K562 (cell line): ENCODE measurements around the gene LLPH.

Experiments used
- BHLHE40 ChIP-seq: IDR thresholded peaks from 2 replicates; pipeline ENCODE4 v1.6.1; 2011; ENCODE audit warnings: low read length, improper control_type of control experiment
- E2F4 ChIP-seq: sonication (generic); formaldehyde crosslinking; IDR thresholded peaks from 2 replicates; pipeline ENCODE4 v1.8.0; 2022; ENCODE audit warnings: mild to moderate bottlenecking, low read depth, missing genetic modification reagents
- GATAD2A ChIP-seq: fragments of 450-650 bp; IDR thresholded peaks from 2 replicates; pipeline ENCODE4 v1.6.1; 2017
- MAZ ChIP-seq, 2 experiments: fragments of 450-650 bp in 1 of 2; sonication (generic) in 1 of 2; formaldehyde crosslinking; IDR thresholded peaks in 1 of 2; conservative IDR thresholded peaks in 1 of 2; 2 replicates each; pipeline versions ENCODE4 v1.4.0 to v1.5.0; 2020; ENCODE audit warnings: mild to moderate bottlenecking in 1 of 2, missing genetic modification reagents in 1 of 2
- NKRF ChIP-seq: fragments of 450-650 bp; IDR thresholded peaks from 2 replicates; pipeline ENCODE4 v1.6.1; 2016; ENCODE audit warnings: borderline replicate concordance
- SREBF2 ChIP-seq: sonication (generic); formaldehyde crosslinking; IDR thresholded peaks from 2 replicates; pipeline ENCODE4 v1.4.0; 2020; ENCODE audit warnings: mild to moderate bottlenecking, missing genetic modification reagents
- ZNF274 ChIP-seq: IDR thresholded peaks from 2 replicates; pipeline ENCODE4 v1.6.1; 2011; ENCODE audit warnings: low read depth, mild to moderate bottlenecking, low read length, moderate library complexity, borderline replicate concordance
- ZNF324 ChIP-seq: fragments of 250-450 bp; sonication (Bioruptor Pico); IDR thresholded peaks from 2 replicates; pipeline ENCODE4 v1.4.0; 2020; ENCODE audit warnings: mild to moderate bottlenecking
- TF ChIP-seq, protein P1 (sequence below), 3 experiments: IDR thresholded peaks in 2 of 3; conservative IDR thresholded peaks in 1 of 3; 2 replicates each; pipeline ENCODE4 v1.5.1; 2011 to 2012; ENCODE audit warnings: low read length in 3 of 3, mild to moderate bottlenecking in 3 of 3, control low read depth in 2 of 3, improper control_type of control experiment in 1 of 3, inconsistent platforms in 1 of 3, low read depth in 1 of 3, mixed read lengths in 1 of 3, moderate library complexity in 1 of 3; ENCODE audit not compliant: insufficient read depth in 2 of 3
- TF ChIP-seq, protein P2 (sequence below): sonication (generic); formaldehyde crosslinking; IDR thresholded peaks from 2 replicates; pipeline ENCODE4 v1.8.1; 2022; ENCODE audit warnings: missing genetic modification reagents
- TF ChIP-seq, protein P3 (sequence below): fragments of 250-450 bp; sonication (Bioruptor Pico); IDR thresholded peaks from 2 replicates; pipeline ENCODE4 v1.8.0; 2022; ENCODE audit warnings: moderate library complexity, mild to moderate bottlenecking, inconsistent platforms

- TF ChIP-seq ZNF324: no peak
- TF ChIP-seq ZNF274: no peak
- no peak for TF ChIP-seq BHLHE40
- TF ChIP-seq, protein P1, sequence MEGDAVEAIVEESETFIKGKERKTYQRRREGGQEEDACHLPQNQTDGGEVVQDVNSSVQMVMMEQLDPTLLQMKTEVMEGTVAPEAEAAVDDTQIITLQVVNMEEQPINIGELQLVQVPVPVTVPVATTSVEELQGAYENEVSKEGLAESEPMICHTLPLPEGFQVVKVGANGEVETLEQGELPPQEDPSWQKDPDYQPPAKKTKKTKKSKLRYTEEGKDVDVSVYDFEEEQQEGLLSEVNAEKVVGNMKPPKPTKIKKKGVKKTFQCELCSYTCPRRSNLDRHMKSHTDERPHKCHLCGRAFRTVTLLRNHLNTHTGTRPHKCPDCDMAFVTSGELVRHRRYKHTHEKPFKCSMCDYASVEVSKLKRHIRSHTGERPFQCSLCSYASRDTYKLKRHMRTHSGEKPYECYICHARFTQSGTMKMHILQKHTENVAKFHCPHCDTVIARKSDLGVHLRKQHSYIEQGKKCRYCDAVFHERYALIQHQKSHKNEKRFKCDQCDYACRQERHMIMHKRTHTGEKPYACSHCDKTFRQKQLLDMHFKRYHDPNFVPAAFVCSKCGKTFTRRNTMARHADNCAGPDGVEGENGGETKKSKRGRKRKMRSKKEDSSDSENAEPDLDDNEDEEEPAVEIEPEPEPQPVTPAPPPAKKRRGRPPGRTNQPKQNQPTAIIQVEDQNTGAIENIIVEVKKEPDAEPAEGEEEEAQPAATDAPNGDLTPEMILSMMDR (IDR thresholded peaks at IDR 0.05 in 2 of 3, conservative IDR thresholded peaks at IDR 0.05 in 1 of 3; ENCODE audit: insufficient read depth in 2 of 3, low read depth in 1 of 3, low read length in 3 of 3): no peak
- no peak for TF ChIP-seq E2F4 (CRISPR knock-in tag)
- no peak for TF ChIP-seq SREBF2
- TF ChIP-seq, protein P2, sequence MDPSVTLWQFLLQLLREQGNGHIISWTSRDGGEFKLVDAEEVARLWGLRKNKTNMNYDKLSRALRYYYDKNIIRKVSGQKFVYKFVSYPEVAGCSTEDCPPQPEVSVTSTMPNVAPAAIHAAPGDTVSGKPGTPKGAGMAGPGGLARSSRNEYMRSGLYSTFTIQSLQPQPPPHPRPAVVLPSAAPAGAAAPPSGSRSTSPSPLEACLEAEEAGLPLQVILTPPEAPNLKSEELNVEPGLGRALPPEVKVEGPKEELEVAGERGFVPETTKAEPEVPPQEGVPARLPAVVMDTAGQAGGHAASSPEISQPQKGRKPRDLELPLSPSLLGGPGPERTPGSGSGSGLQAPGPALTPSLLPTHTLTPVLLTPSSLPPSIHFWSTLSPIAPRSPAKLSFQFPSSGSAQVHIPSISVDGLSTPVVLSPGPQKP (CRISPR knock-in tag): no peak
- TF ChIP-seq GATAD2A: no peak
- TF ChIP-seq NKRF: no peak
- TF ChIP-seq, protein P3, sequence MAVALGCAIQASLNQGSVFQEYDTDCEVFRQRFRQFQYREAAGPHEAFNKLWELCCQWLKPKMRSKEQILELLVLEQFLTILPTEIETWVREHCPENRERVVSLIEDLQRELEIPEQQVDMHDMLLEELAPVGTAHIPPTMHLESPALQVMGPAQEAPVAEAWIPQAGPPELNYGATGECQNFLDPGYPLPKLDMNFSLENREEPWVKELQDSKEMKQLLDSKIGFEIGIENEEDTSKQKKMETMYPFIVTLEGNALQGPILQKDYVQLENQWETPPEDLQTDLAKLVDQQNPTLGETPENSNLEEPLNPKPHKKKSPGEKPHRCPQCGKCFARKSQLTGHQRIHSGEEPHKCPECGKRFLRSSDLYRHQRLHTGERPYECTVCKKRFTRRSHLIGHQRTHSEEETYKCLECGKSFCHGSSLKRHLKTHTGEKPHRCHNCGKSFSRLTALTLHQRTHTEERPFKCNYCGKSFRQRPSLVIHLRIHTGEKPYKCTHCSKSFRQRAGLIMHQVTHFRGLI: no peak
- no peak for TF ChIP-seq MAZ (CRISPR knock-in tag; conservative IDR thresholded peaks at IDR 0.05 in 1 of 2, IDR thresholded peaks at IDR 0.05 in 1 of 2)
Observed at GRCh38 chr12:66156654-66157053, 26.1 kb upstream of the LLPH start.
